Calu3 (cell line): Measurements from ENCODE around the gene SFPQ. TPM values are rescaled to one million over a fixed set of nuclear protein-coding genes. Genes with fewer than 3 reads are reported as not detected.

Experiments
- BruUV-seq: library from RNA; stranded (reverse); fragments of 400-500 nt; replicated peaks from 2 replicates; lab custom pipeline; 2021; lab: Mats Ljungman, UMichigan
- CTCF ChIA-PET: fragments of 300-600 bp; sonication (Branson Sonifier 250); formaldehyde crosslinking; loops from one replicate; lab custom pipeline; 2022; ENCODE audit warnings: antibody characterized with exemption; lab: Charles Lee
- DNase-seq: peaks from one replicate; pipeline ENCODE4 v3.0.0; 2022
- H3K27ac Mint-ChIP-seq: one replicate; pipeline ENCODE4 v1.8.0; 2022; ENCODE audit warnings: mixed read lengths; ENCODE audit not compliant: unreplicated experiment
- H3K27me3 Mint-ChIP-seq: one replicate; pipeline ENCODE4 v1.8.0; 2022; ENCODE audit warnings: mixed read lengths; ENCODE audit not compliant: unreplicated experiment
- H3K36me3 Mint-ChIP-seq: one replicate; pipeline ENCODE4 v1.8.0; 2022; ENCODE audit warnings: mild to moderate bottlenecking, moderate library complexity, mixed read lengths; ENCODE audit not compliant: insufficient read depth, unreplicated experiment
- H3K4me1 Mint-ChIP-seq: one replicate; pipeline ENCODE4 v1.8.0; 2022; ENCODE audit warnings: mild to moderate bottlenecking, low read depth, mixed read lengths; ENCODE audit not compliant: unreplicated experiment
- H3K4me3 Mint-ChIP-seq: one replicate; pipeline ENCODE4 v1.8.0; 2022; ENCODE audit warnings: mild to moderate bottlenecking, low read depth, moderate library complexity, mixed read lengths; ENCODE audit not compliant: unreplicated experiment
- H3K9me3 Mint-ChIP-seq: one replicate; pipeline ENCODE4 v1.8.0; 2022; ENCODE audit warnings: low read depth, mixed read lengths; ENCODE audit not compliant: unreplicated experiment
- intact Hi-C: fragments of 100-400 bp; cut with micrococcal nuclease; formaldehyde crosslinking; loops from one replicate; pipeline ENCODE4 v1.10.0; 2022; ENCODE audit not compliant: unreplicated experiment
- total RNA-seq: library from RNA; stranded (reverse); gene quantifications from 2 replicates; pipeline ENCODE4 v1.2.3, GENCODE V29; 2022
- TF ChIP-seq, protein P1 (sequence below): fragments of 200-600 bp; IDR thresholded peaks from one replicate; pipeline ENCODE4 v1.8.0; 2022; ENCODE audit warnings: antibody characterized with exemption; ENCODE audit not compliant: unreplicated experiment

The SFPQ gene
- total RNA-seq, 1 experiment from 2014 or later: 369 TPM

DNA sequence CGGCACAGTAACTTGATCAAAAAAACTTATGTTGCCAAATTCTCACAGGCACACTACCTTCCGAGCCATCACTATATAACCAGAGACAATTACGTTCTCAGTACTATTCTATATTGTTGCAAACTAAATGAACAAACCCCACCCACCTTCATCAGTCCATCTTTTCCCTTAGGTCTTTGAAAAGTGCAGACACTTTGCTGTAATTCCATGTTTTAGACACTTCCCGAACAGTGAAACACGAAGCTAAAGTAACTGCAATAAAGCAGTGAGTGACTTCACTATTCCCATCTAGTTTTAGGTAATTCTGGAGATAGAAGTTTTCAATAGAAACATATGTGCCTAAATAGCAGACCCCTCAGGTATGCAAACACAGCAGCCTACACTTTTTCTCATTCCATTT is 7.7 kb downstream of the SFPQ start:
- Mint-ChIP-seq H3K4me3 (no peak overlapping the region), H3K27me3 (no peaks in the 10 kb centered on the region), H3K9me3 (no peaks in the 10 kb centered on the region), H3K36me3 (peaks cover 99% of the 10 kb centered on the region), H3K27ac (peak overlapping the region; percentile 17), H3K4me1 (peaks cover 72% of the 10 kb centered on the region)
- no TSS peak for BruUV-seq
- TF ChIP-seq, protein P1, sequence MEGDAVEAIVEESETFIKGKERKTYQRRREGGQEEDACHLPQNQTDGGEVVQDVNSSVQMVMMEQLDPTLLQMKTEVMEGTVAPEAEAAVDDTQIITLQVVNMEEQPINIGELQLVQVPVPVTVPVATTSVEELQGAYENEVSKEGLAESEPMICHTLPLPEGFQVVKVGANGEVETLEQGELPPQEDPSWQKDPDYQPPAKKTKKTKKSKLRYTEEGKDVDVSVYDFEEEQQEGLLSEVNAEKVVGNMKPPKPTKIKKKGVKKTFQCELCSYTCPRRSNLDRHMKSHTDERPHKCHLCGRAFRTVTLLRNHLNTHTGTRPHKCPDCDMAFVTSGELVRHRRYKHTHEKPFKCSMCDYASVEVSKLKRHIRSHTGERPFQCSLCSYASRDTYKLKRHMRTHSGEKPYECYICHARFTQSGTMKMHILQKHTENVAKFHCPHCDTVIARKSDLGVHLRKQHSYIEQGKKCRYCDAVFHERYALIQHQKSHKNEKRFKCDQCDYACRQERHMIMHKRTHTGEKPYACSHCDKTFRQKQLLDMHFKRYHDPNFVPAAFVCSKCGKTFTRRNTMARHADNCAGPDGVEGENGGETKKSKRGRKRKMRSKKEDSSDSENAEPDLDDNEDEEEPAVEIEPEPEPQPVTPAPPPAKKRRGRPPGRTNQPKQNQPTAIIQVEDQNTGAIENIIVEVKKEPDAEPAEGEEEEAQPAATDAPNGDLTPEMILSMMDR: no peak
- no peak for DNase-seq
- intact Hi-C loops: no loop called here
- CTCF ChIA-PET: no interaction called here

DNA sequence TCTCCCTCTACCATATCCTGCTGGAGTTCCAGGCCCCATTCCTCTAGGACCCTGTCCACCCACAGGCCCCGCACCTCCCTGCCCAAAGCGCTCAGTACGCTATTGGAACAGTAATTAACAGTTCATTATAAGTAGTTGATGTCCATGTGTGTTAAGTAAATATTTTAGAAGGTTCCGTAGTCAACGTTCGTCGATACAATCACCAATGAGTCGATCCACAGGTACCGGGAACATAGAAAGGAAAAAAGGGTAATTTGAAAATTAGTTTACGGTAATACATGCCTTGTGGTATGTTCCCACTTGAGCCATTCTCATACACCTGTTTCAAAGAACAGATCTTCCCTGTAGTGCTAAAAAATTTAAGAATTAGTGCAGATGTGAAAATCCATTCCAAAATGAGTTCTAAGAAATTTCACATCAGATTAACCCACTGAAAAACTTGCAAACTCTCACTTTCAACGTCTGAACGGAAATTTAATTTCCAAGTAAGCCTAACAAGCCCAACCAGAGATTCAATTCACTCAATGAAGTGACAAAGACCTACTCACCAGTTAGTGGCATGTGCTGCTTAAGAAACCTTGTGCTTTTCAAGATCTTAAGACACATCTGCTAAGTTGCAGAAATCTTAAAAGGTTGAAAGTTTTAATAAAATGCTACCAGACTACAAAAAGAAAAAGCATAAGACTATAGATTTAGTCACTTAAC is 8.3 kb downstream of the SFPQ start:
- TF ChIP-seq, protein P1: no peak

DNA sequence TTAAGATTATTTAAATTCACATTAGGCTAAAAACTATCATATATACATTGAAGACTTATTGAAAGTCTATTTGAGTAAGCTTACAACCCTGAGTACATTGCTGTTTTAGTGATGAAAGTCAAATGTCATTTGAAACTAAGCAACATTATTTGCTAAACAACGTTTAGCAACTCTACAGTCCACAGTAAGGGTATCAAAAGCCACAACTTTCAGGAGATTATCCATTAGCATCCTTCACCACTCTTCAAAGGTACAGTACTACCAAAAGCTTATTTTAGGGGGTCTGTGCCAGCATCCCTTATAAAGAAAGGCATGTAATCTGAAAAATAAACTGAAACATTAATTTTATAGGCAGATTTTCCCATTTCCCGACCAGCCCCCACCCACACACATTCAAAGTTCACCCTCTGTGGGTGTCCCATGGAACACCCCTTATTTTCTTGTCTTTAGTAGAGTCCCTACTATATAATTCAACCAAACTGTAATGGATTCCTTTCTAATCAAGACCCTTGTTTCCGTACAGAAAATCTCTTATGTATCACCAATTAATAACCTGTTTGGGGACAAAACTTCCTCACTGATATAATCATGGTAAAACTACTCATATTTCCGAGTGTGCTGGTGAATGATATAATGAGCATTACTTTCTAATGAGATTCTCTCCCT is 11.0 kb downstream of the SFPQ start:
- no TSS peak for BruUV-seq
- Mint-ChIP-seq H3K27me3 (no peaks in the 10 kb centered on the region), H3K4me1 (peaks cover 50% of the 10 kb centered on the region), H3K36me3 (peaks cover 99% of the 10 kb centered on the region), H3K9me3 (no peaks in the 10 kb centered on the region), H3K27ac (no peak overlapping the region), H3K4me3 (no peak overlapping the region)
- CTCF ChIA-PET: no interaction called here
- DNase-seq: no peak
- intact Hi-C loops: no loop called here
- TF ChIP-seq, protein P1: no peak

More for the DNA sequence above, 8.3 kb downstream of the SFPQ start:
- Mint-ChIP-seq H3K27me3 (no peaks in the 10 kb centered on the region), H3K36me3 (peaks cover 99% of the 10 kb centered on the region), H3K9me3 (no peaks in the 10 kb centered on the region), H3K4me1 (peaks cover 75% of the 10 kb centered on the region), H3K4me3 (no peak overlapping the region), H3K27ac (peak overlapping the region; percentile 17)
- intact Hi-C loops: no loop called here
- no TSS peak for BruUV-seq
- CTCF ChIA-PET: no interaction called here
- DNase-seq: no peak

- H3K4me1 Mint-ChIP-seq: peaks cover 41% of the 10 kb centered on the region
- CTCF ChIA-PET: interaction anchor here (0.6 kb wide), 1 partner anchor 547 kb away, joined by 3 read pairs; no protein-coding TSS in a partner anchor
These were observed 12.1 kb downstream of the SFPQ start for GRCh38 chr1:35180776-35181374.

More at GRCh38 chr1:35180776-35181374, 12.1 kb downstream of the SFPQ start:
- intact Hi-C loops: no loop called here
- BruUV-seq: no TSS peak
- no peak for DNase-seq
- TF ChIP-seq, protein P1: no peak
- no peak overlapping the region for H3K4me3 Mint-ChIP-seq
- no peaks in the 10 kb centered on the region for H3K9me3 Mint-ChIP-seq
- H3K27me3 Mint-ChIP-seq: no peaks in the 10 kb centered on the region
- H3K36me3 Mint-ChIP-seq: peaks cover 99% of the 10 kb centered on the region
- no peak overlapping the region for H3K27ac Mint-ChIP-seq
